ENCODE measurements around the gene WNT7B.

Gene WNT7B

GRCh38 chr22:46011627-46012181 is 34.7 kb upstream of the WNT7B start:
- TF ChIP-seq ZFX (IDR thresholded peaks at IDR 0.05; ENCODE audit: borderline replicate concordance): no peak
- no peak for TF ChIP-seq CTCF (IDR thresholded peaks at IDR 0.05)
- H3K27ac ChIP-seq: no peak overlapping the region

- H3K27ac ChIP-seq: no peak overlapping the region
- no peak for TF ChIP-seq ZFX (IDR thresholded peaks at IDR 0.05; ENCODE audit: borderline replicate concordance)
- no peak for TF ChIP-seq CTCF (IDR thresholded peaks at IDR 0.05)
Observed at GRCh38 chr22:46010951-46011626, 34.1 kb upstream of the WNT7B start.

- TF ChIP-seq CTCF (IDR thresholded peaks at IDR 0.05): no peak
- no peak for TF ChIP-seq ZFX (IDR thresholded peaks at IDR 0.05; ENCODE audit: borderline replicate concordance)
- H3K27ac ChIP-seq: no peak overlapping the region
Observed at GRCh38 chr22:46010207-46010867, 33.4 kb upstream of the WNT7B start.

- TF ChIP-seq CTCF (IDR thresholded peaks at IDR 0.05): no peak
- TF ChIP-seq ZFX (IDR thresholded peaks at IDR 0.05; ENCODE audit: borderline replicate concordance): no peak
- H3K27ac ChIP-seq: no peak overlapping the region
Observed at GRCh38 chr22:46009730-46010129, 32.8 kb upstream of the WNT7B start.

GRCh38 chr22:46008836-46009596 is 32.1 kb upstream of the WNT7B start:
- TF ChIP-seq CTCF (IDR thresholded peaks at IDR 0.05) (no peak), ZFX (IDR thresholded peaks at IDR 0.05; ENCODE audit: borderline replicate concordance) (no peak)
- H3K27ac ChIP-seq: no peak overlapping the region

GRCh38 chr22:46008291-46008690 is 31.3 kb upstream of the WNT7B start:
- TF ChIP-seq ZFX (IDR thresholded peaks at IDR 0.05; ENCODE audit: borderline replicate concordance): no peak
- TF ChIP-seq CTCF (IDR thresholded peaks at IDR 0.05): no peak
- H3K27ac ChIP-seq: no peak overlapping the region
